Trophoblast cell (in vitro differentiated cells and primary cell): ENCODE measurements around the gene ZFC3H1.
"Not testable (repeated sequence)": the region's sequence is repeated elsewhere in the genome, so short reads cannot be mapped to it uniquely, and the experiment has no call there.

ENCODE experiments used
- DNase-seq, 2 donors: peaks; one replicate each; pipeline ENCODE4 v3.0.0-alpha.2; 2016
- H2AFZ ChIP-seq: 2 replicates; pipeline ENCODE4 v1.6.1; 2013; ENCODE audit warnings: low read length, moderate library complexity, mild to moderate bottlenecking; ENCODE audit not compliant: insufficient read depth, poor library complexity
- H2AK5ac ChIP-seq: 2 replicates; pipeline ENCODE4 v1.6.1; 2013; ENCODE audit warnings: mild to moderate bottlenecking, low read length
- H2BK120ac ChIP-seq: 2 replicates; pipeline ENCODE4 v1.6.1; 2013; ENCODE audit warnings: low read length, mild to moderate bottlenecking, moderate library complexity; ENCODE audit not compliant: insufficient read depth, poor library complexity
- H2BK12ac ChIP-seq: 2 replicates; pipeline ENCODE4 v1.6.1; 2013; ENCODE audit warnings: mild to moderate bottlenecking, low read length, moderate library complexity
- H2BK5ac ChIP-seq: 2 replicates; pipeline ENCODE4 v1.6.1; 2013; ENCODE audit warnings: low read length, low read depth, moderate library complexity, mild to moderate bottlenecking; ENCODE audit not compliant: poor library complexity
- H3K14ac ChIP-seq: 2 replicates; pipeline ENCODE4 v1.6.1; 2013; ENCODE audit warnings: mild to moderate bottlenecking, low read length
- H3K18ac ChIP-seq: 2 replicates; pipeline ENCODE4 v1.6.1; 2013; ENCODE audit warnings: mild to moderate bottlenecking, low read length
- H3K23ac ChIP-seq: 2 replicates; pipeline ENCODE4 v1.6.1; 2013; ENCODE audit warnings: low read length
- H3K27ac ChIP-seq: 2 replicates; pipeline ENCODE4 v1.5.1; 2013; ENCODE audit warnings: low read depth, mild to moderate bottlenecking, inconsistent platforms, low read length, moderate library complexity
- H3K27me3 ChIP-seq: 2 replicates; pipeline ENCODE4 v1.6.1; 2013; ENCODE audit warnings: inconsistent platforms, mild to moderate bottlenecking, low read length, moderate library complexity; ENCODE audit not compliant: insufficient read depth
- H3K36me3 ChIP-seq, 2 experiments: 1 replicate in 1 of 2; 2 replicates in 1 of 2; pipeline ENCODE4 v1.6.1; 2013; ENCODE audit warnings: low read length in 2 of 2, mild to moderate bottlenecking in 2 of 2, moderate library complexity in 1 of 2; ENCODE audit not compliant: insufficient read depth in 2 of 2, control insufficient read depth in 1 of 2
- H3K4ac ChIP-seq: 2 replicates; pipeline ENCODE4 v1.6.1; 2013; ENCODE audit warnings: low read depth, mild to moderate bottlenecking, low read length, moderate library complexity
- H3K4me1 ChIP-seq, 2 experiments: 1 replicate in 1 of 2; 2 replicates in 1 of 2; pipeline ENCODE4 v1.6.1; 2013; ENCODE audit warnings: low read length in 2 of 2, mild to moderate bottlenecking in 2 of 2, moderate library complexity in 1 of 2; ENCODE audit not compliant: insufficient read depth in 2 of 2, control insufficient read depth in 1 of 2
- H3K4me2 ChIP-seq: 2 replicates; pipeline ENCODE4 v1.6.1; 2013; ENCODE audit warnings: inconsistent platforms, mild to moderate bottlenecking, low read length, moderate library complexity
- H3K4me3 ChIP-seq: 2 replicates; pipeline ENCODE4 v1.5.1; 2013; ENCODE audit warnings: mild to moderate bottlenecking, low read depth, low read length, inconsistent platforms
- H3K79me1 ChIP-seq: one replicate; pipeline ENCODE4 v1.6.1; 2013; ENCODE audit warnings: low read length
- H3K79me2 ChIP-seq: 2 replicates; pipeline ENCODE4 v1.6.1; 2013; ENCODE audit warnings: low read length, mild to moderate bottlenecking; ENCODE audit not compliant: control insufficient read depth, insufficient read depth, poor library complexity
- H3K9ac ChIP-seq: 2 replicates; pipeline ENCODE4 v1.6.1; 2013; ENCODE audit warnings: mild to moderate bottlenecking, low read length
- H3K9me3 ChIP-seq: 2 replicates; pipeline ENCODE4 v1.6.1; 2013; ENCODE audit warnings: low read depth, mild to moderate bottlenecking, control low read depth, inconsistent platforms, low read length; ENCODE audit not compliant: insufficient read depth
- H4K12ac ChIP-seq: 2 replicates; pipeline ENCODE4 v1.6.1; 2013; ENCODE audit warnings: low read depth, mild to moderate bottlenecking, low read length, moderate library complexity
- H4K8ac ChIP-seq: 2 replicates; pipeline ENCODE4 v1.6.1; 2013; ENCODE audit warnings: low read depth, mild to moderate bottlenecking, low read length, moderate library complexity
- H4K91ac ChIP-seq: one replicate; pipeline ENCODE4 v1.6.1; 2013; ENCODE audit warnings: low read depth, mild to moderate bottlenecking, low read length, moderate library complexity
- WGBS: extraction: QIAGEN DNeasy Blood & Tissue Kit; methylation state at CpG from one replicate; pipeline ENCODE4 v1.1.7; 2013; ENCODE audit warnings: missing lambda C conversion rate; ENCODE audit not compliant: insufficient read length, insufficient coverage; ENCODE audit errors: extremely low coverage; 5-methylcytosine and 5-hydroxymethylcytosine counted together

Gene ZFC3H1

DNA sequence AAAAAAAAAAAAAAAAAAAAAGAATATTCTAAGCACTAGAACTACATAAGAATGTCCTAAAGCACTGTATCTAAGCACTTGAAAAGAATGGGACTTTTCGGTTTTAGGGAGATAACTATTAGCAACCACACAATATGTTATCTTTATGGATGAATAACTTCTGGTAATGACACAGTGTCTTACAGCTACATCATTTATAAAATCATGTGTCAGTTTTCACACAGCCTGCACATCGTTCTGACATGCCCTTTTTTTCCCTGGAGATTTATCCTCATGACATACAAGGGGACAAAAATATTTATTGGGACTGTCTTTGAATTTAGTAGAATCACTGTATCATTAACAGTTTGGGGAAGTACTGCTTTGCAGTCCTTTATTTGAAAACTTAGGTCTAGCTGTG is 39.6 kb upstream of the ZFC3H1 start:
- Histone ChIP-seq H3K27me3 (no peaks in the 10 kb centered on the region), H3K4me1 (no peaks in the 10 kb centered on the region), H2BK120ac (no peak overlapping the region), H3K36me3 (peaks cover 4% of the 10 kb centered on the region in 2 experiments), H3K4ac (no peak overlapping the region), H3K18ac (no peak overlapping the region), H2AK5ac (no peak overlapping the region), H2BK5ac (no peak overlapping the region), H3K9ac (no peak overlapping the region), H3K27ac (no peak overlapping the region), H3K79me1 (no peaks in the 10 kb centered on the region), H3K9me3 (no peaks in the 10 kb centered on the region), H4K91ac (no peak overlapping the region), H4K12ac (no peak overlapping the region), H3K4me2 (no peak overlapping the region), H3K4me3 (no peak overlapping the region), H3K23ac (no peak overlapping the region), H4K8ac (no peak overlapping the region), H3K79me2 (no peaks in the 10 kb centered on the region), H2AFZ (no peak overlapping the region), H3K14ac (no peak overlapping the region), H2BK12ac (no peak overlapping the region)
- WGBS, result no CpG with 5 or more reads among the region's 2 CpGs
- DNase-seq, result no peak

DNA sequence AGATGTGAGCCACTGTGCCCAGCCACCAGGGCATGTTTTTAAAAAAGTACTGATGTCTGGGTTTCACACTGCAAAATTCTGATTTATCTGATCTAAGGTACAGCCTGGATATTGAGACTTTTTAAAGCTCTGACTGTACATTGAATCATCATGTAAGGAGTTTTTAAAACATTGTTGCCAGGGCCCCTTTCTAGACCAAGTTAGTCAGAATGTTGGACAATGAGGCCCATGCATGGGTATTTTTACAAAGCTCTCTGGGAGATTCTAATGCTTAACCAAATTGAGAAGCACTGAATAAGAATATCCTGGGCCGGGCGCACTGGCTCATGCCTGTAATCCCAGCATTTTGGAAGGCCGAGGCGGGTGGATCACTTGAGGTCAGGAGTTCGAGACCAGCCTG is 38.9 kb upstream of the ZFC3H1 start:
- H3K79me1 ChIP-seq, result no peaks in the 10 kb centered on the region
- no peak overlapping the region for H4K12ac ChIP-seq
- no peaks in the 10 kb centered on the region for H3K27me3 ChIP-seq
- no peak overlapping the region for H2BK120ac ChIP-seq
- H3K4ac ChIP-seq, result no peak overlapping the region
- H3K36me3 ChIP-seq, result peaks cover 4% of the 10 kb centered on the region in 2 experiments
- H2BK5ac ChIP-seq, result no peak overlapping the region
- H3K4me3 ChIP-seq, result no peak overlapping the region
- no peaks in the 10 kb centered on the region for H3K9me3 ChIP-seq
- no peak overlapping the region for H2AFZ ChIP-seq
- H4K8ac ChIP-seq, result no peak overlapping the region
- H3K4me1 ChIP-seq, result no peaks in the 10 kb centered on the region
- H4K91ac ChIP-seq, result no peak overlapping the region
- no peak overlapping the region for H3K27ac ChIP-seq
- no CpG with 5 or more reads among the region's 5 CpGs for WGBS
- no peak overlapping the region for H2AK5ac ChIP-seq
- no peak overlapping the region for H3K4me2 ChIP-seq
- H3K23ac ChIP-seq, result no peak overlapping the region
- H3K79me2 ChIP-seq, result no peaks in the 10 kb centered on the region
- no peak overlapping the region for H2BK12ac ChIP-seq
- H3K18ac ChIP-seq, result no peak overlapping the region
- H3K9ac ChIP-seq, result no peak overlapping the region
- no peak overlapping the region for H3K14ac ChIP-seq
- no peak for DNase-seq

DNA sequence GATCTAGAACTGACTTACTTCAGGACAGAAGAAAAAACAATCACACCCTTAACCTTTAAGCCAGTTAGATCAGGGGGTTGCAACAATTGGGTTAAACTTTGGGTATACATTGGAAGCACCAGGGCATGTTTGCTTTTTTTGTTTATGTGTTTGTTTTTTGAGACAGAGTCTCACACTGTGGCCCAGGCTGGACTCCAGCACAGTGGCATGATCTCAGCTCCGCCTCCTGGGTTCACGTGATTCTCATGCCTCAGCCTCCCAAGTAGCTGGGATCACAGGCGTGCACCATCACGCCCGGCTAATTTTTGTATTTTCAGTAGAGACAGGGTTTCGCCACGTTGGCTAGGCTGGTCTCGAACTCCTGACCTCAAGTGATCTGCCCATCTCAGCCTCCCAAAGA is 38.5 kb upstream of the ZFC3H1 start:
- H2AK5ac ChIP-seq, H3K23ac ChIP-seq, H2BK5ac ChIP-seq, H2BK12ac ChIP-seq, H3K9me3 ChIP-seq, H3K27me3 ChIP-seq, H4K91ac ChIP-seq, H3K27ac ChIP-seq, H2BK120ac ChIP-seq, H3K4ac ChIP-seq, H3K4me1 ChIP-seq, H3K79me2 ChIP-seq, H3K18ac ChIP-seq, H3K4me3 ChIP-seq, H3K79me1 ChIP-seq, DNase-seq, H3K14ac ChIP-seq, H2AFZ ChIP-seq, H4K12ac ChIP-seq, H4K8ac ChIP-seq, H3K9ac ChIP-seq, H3K4me2 ChIP-seq, H3K36me3 ChIP-seq: not testable (repeated sequence)
- no CpG with 5 or more reads among the region's 8 CpGs for WGBS

DNA sequence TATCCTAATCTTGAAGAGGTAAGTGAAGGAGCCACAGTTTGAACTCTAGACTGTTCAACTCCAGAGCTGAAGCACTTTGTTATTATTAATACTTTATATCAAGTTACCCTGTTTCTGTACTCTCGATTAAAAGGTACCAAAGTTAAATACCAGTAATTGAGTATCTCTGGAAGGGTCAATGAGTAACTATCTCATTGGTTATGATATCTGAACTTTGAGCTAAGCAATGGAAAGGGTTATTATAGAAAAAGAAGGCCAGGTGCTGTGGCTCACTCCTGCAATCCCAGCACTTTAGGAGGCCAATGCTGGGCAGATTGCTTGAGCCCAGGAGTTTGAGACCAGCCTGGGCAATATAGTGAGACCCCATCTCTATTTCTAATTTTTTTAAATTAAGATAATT is 32.1 kb upstream of the ZFC3H1 start:
- Histone ChIP-seq H3K4me3 (no peak overlapping the region), H3K23ac (no peak overlapping the region), H3K4ac (no peak overlapping the region), H3K79me2 (no peaks in the 10 kb centered on the region), H2BK5ac (no peak overlapping the region), H4K8ac (no peak overlapping the region), H3K27ac (no peak overlapping the region), H3K79me1 (no peaks in the 10 kb centered on the region), H3K9ac (no peak overlapping the region), H3K9me3 (no peaks in the 10 kb centered on the region), H2BK12ac (no peak overlapping the region), H3K27me3 (no peaks in the 10 kb centered on the region), H4K12ac (no peak overlapping the region), H2AK5ac (no peak overlapping the region), H3K4me1 (no peaks in the 10 kb centered on the region), H3K18ac (no peak overlapping the region), H3K36me3 (peaks cover 6 to 7% of the 10 kb centered on the region in 2 experiments), H3K4me2 (no peak overlapping the region), H2AFZ (no peak overlapping the region), H3K14ac (no peak overlapping the region), H2BK120ac (no peak overlapping the region), H4K91ac (no peak overlapping the region)
- no peak for DNase-seq
- no CpG with 5 or more reads among the region's 1 CpG for WGBS
